ENCODE data around the gene KLRF2.

Gene KLRF2

DNA sequence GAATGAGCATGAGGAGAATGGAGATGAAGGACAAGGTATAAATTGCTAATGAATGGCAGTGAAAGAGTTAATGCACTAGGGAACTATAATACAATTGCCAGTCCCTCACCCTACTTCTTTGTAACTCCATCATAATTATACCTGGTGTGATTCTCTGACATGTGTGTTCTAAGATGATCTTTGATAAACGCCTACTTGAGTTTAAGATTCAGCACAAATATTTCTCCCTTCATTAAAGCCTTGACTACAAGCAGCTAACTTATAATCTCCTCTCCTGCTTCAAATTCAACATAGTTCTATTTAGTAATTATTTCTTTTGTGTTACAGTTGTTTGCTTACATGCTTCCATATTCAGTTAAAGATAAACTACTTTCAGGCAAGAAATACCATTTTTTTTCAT is 60.5 kb downstream of the KLRF2 start:
- H3K9me3 ChIP-seq (ENCODE audit: low read length) = no peaks in the 10 kb centered on the region
- H3K27me3 ChIP-seq (ENCODE audit: control insufficient read depth in 1 of 2, insufficient read depth in 2 of 2, low read length in 2 of 2) = no peaks in the 10 kb centered on the region
- H3K4me1 ChIP-seq (ENCODE audit: insufficient read depth, low read length) = no peaks in the 10 kb centered on the region
- H3K27ac ChIP-seq (ENCODE audit: low read depth, low read length) = no peak overlapping the region
- H3K36me3 ChIP-seq (ENCODE audit: insufficient read depth, low read length) = no peaks in the 10 kb centered on the region
- no peak overlapping the region for H3K4me3 ChIP-seq (ENCODE audit: low read depth in 1 of 2, low read length in 2 of 2)
- no peak overlapping the region for H3K9ac ChIP-seq (ENCODE audit: low read length)

- Histone ChIP-seq H3K27me3 (ENCODE audit: control insufficient read depth in 1 of 2, insufficient read depth in 2 of 2, low read length in 2 of 2) (no peaks in the 10 kb centered on the region), H3K9ac (ENCODE audit: low read length) (no peak overlapping the region), H3K4me1 (ENCODE audit: insufficient read depth, low read length) (no peaks in the 10 kb centered on the region), H3K4me3 (ENCODE audit: low read depth in 1 of 2, low read length in 2 of 2) (no peak overlapping the region), H3K9me3 (ENCODE audit: low read length) (no peaks in the 10 kb centered on the region), H3K27ac (ENCODE audit: low read depth, low read length) (no peak overlapping the region), H3K36me3 (ENCODE audit: insufficient read depth, low read length) (no peaks in the 10 kb centered on the region)
These were observed 62.0 kb downstream of the KLRF2 start for GRCh38 chr12:9943240-9943639.

DNA sequence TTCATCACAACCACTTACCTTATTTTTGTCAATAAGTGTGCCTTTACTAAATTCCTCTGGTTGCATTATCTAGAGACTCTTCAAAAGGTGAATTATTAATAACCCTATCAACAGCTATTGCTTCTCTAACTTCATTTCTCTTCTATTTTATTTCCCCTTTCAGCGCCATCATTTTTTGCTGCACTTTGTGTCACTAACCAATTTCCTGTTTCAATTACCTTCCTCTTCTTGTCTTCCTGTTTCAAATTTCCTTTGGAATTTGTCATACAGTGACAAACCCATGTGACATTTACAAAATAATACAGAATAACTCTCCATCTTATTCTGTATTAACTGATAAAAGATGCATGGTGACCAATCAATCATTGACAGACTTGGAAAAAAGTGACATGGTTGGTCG is 63.1 kb downstream of the KLRF2 start:
- Histone ChIP-seq H3K9ac (ENCODE audit: low read length) (no peak overlapping the region), H3K27me3 (ENCODE audit: control insufficient read depth in 1 of 2, insufficient read depth in 2 of 2, low read length in 2 of 2) (no peaks in the 10 kb centered on the region), H3K36me3 (ENCODE audit: insufficient read depth, low read length) (no peaks in the 10 kb centered on the region), H3K27ac (ENCODE audit: low read depth, low read length) (no peak overlapping the region), H3K4me3 (ENCODE audit: low read depth in 1 of 2, low read length in 2 of 2) (no peak overlapping the region), H3K4me1 (ENCODE audit: insufficient read depth, low read length) (no peaks in the 10 kb centered on the region), H3K9me3 (ENCODE audit: low read length) (no peaks in the 10 kb centered on the region)

All from muscle layer of colon (tissue), 2 donors.